ENCODE measurements around the gene TARP.

The TARP gene

DNA sequence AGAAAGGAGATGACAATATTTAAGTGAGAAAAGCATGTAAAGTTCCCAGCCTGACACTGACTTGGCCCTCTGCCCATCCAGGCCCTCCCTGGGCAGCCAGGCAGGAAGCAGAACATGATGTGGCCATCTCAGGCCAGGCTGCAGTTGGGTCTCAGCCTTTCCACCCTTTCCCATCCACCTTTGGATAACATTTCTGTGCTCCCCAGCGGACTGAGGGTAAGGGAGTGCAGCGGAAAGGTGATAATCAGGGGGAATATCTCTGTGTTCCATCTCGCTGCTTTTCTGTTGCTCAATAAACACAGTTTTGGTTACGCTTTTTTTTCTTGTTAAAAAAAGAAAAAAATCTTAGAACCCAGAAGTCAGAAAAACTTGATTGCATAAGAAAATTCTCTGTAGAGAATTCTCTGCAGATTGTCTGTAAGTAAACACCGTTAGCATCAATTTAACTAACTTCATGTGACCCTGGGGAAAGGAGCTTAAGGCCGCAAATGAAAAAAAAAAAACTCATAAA is 37.2 kb upstream of the TARP start:
- Histone ChIP-seq H3K4me3 (ENCODE audit: low read depth, low read length) (peak overlapping the region; percentile 45), H3K4me1 (no peaks in the 10 kb centered on the region), H3K36me3 (ENCODE audit: control insufficient read depth, insufficient read depth, low read length) (no peaks in the 10 kb centered on the region), H3K79me2 (no peaks in the 10 kb centered on the region), H2AFZ (peak overlapping the region; percentile 87), H3K27me3 (ENCODE audit: control insufficient read depth, insufficient read depth, low read length) (no peaks in the 10 kb centered on the region), H3K9me3 (ENCODE audit: control insufficient read depth, low read length) (no peaks in the 10 kb centered on the region), H3K27ac (no peak overlapping the region), H3K9ac (no peak overlapping the region), H3K4me2 (ENCODE audit: low read length) (peak overlapping the region; percentile 69)
- TF ChIP-seq, protein P1, sequence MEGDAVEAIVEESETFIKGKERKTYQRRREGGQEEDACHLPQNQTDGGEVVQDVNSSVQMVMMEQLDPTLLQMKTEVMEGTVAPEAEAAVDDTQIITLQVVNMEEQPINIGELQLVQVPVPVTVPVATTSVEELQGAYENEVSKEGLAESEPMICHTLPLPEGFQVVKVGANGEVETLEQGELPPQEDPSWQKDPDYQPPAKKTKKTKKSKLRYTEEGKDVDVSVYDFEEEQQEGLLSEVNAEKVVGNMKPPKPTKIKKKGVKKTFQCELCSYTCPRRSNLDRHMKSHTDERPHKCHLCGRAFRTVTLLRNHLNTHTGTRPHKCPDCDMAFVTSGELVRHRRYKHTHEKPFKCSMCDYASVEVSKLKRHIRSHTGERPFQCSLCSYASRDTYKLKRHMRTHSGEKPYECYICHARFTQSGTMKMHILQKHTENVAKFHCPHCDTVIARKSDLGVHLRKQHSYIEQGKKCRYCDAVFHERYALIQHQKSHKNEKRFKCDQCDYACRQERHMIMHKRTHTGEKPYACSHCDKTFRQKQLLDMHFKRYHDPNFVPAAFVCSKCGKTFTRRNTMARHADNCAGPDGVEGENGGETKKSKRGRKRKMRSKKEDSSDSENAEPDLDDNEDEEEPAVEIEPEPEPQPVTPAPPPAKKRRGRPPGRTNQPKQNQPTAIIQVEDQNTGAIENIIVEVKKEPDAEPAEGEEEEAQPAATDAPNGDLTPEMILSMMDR (IDR thresholded peaks at IDR 0.05): no peak

DNA sequence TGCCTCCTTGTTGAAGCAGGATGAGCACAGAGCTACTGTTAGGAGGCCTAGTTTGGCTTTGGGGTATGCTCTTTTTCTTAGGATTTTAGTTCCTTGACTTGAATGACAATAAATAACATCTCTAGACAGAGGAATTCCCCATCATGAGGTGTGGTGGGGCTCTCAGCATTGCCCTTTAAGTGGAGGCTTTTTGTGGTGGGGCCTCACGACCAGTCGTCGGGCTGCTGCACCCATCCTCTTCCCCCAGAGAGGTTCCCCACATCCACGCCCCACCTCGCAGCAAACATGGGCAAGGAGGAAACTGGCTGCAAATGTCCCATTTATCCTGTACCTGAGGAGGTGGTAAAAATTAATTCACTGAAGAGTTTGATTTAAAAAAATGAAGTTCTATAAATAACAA is 36.1 kb upstream of the TARP start:
- H3K27me3 ChIP-seq (ENCODE audit: control insufficient read depth, insufficient read depth, low read length): no peaks in the 10 kb centered on the region
- no peaks in the 10 kb centered on the region for H3K36me3 ChIP-seq (ENCODE audit: control insufficient read depth, insufficient read depth, low read length)
- no peaks in the 10 kb centered on the region for H3K4me1 ChIP-seq
- H3K4me3 ChIP-seq (ENCODE audit: low read depth, low read length): no peak overlapping the region
- no peaks in the 10 kb centered on the region for H3K79me2 ChIP-seq
- no peak overlapping the region for H3K9ac ChIP-seq
- H3K4me2 ChIP-seq (ENCODE audit: low read length): no peak overlapping the region
- no peak overlapping the region for H2AFZ ChIP-seq
- H3K27ac ChIP-seq: no peak overlapping the region
- TF ChIP-seq, protein P1 (IDR thresholded peaks at IDR 0.05): no peak
- H3K9me3 ChIP-seq (ENCODE audit: control insufficient read depth, low read length): no peaks in the 10 kb centered on the region

DNA sequence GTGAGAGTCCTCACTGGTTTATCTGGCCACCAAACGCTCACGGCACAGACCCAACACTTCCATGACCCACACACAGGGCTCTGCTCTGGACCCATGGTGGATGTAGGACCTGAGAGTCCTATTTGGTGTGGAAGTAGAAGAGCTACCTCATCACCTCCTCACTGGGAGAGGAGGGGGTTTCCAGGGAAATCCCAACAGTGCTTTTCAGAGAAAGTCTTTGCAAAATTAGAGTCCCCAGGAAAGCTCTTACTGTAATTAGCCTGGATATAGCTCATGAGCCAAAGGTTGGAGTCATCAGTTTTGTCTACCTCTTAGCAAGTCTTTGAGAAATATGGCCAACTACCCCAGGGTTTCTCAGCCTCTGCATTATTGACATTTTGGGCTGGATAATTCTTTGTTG is 34.7 kb upstream of the TARP start:
- TF ChIP-seq, protein P1 (IDR thresholded peaks at IDR 0.05): no peak
- no peak overlapping the region for H3K9ac ChIP-seq
- no peaks in the 10 kb centered on the region for H3K9me3 ChIP-seq (ENCODE audit: control insufficient read depth, low read length)
- no peaks in the 10 kb centered on the region for H3K36me3 ChIP-seq (ENCODE audit: control insufficient read depth, insufficient read depth, low read length)
- no peak overlapping the region for H3K4me3 ChIP-seq (ENCODE audit: low read depth, low read length)
- H3K4me2 ChIP-seq (ENCODE audit: low read length): no peak overlapping the region
- H3K27ac ChIP-seq: no peak overlapping the region
- no peaks in the 10 kb centered on the region for H3K27me3 ChIP-seq (ENCODE audit: control insufficient read depth, insufficient read depth, low read length)
- no peaks in the 10 kb centered on the region for H3K4me1 ChIP-seq
- no peak overlapping the region for H2AFZ ChIP-seq
- no peaks in the 10 kb centered on the region for H3K79me2 ChIP-seq

DNA sequence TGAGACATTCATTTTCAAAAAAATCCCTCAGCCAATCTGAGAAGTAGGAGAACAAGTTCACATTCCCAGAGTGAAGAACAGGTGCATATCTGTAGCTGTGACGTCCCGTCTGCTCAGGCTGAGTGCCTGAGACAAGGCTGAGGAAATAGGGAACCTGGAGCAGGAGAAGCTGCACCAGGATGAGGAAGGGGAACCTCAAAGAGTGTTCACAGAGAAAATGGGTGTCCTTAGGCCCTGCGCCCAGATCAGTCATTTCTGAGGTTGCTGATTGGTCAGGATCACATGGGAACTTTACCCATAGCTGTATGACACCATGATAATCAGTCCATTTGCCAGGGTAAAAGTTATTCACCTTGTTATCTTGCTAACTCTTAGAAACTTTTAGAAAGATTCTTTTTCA is 34.2 kb upstream of the TARP start:
- Histone ChIP-seq H3K4me2 (ENCODE audit: low read length) (no peak overlapping the region), H3K9ac (no peak overlapping the region), H2AFZ (no peak overlapping the region), H3K9me3 (ENCODE audit: control insufficient read depth, low read length) (no peaks in the 10 kb centered on the region), H3K4me3 (ENCODE audit: low read depth, low read length) (no peak overlapping the region), H3K36me3 (ENCODE audit: control insufficient read depth, insufficient read depth, low read length) (no peaks in the 10 kb centered on the region), H3K27me3 (ENCODE audit: control insufficient read depth, insufficient read depth, low read length) (no peaks in the 10 kb centered on the region), H3K27ac (no peak overlapping the region), H3K4me1 (no peaks in the 10 kb centered on the region), H3K79me2 (no peaks in the 10 kb centered on the region)
- TF ChIP-seq, protein P1 (IDR thresholded peaks at IDR 0.05): no peak

DNA sequence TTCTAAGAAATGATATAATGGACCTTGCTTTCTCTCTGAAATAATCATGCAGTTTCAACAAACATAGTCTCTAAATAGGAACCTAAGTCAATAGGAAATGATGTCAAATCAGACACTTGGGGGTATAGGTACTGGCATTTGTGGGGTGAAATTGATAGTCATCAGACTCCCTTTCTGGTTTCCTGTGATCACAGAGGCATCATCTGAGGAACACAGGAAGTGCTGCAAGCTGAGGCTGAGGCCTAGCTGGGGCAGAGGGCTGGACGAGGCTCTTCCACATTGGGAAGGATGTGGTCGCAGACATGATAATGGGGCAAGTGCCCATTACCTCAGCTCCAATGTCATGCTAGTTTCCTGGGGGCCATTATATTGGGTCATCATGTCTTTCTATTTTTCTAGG is 33.5 kb upstream of the TARP start:
- Histone ChIP-seq H3K79me2 (no peaks in the 10 kb centered on the region), H3K36me3 (ENCODE audit: control insufficient read depth, insufficient read depth, low read length) (no peaks in the 10 kb centered on the region), H3K4me2 (ENCODE audit: low read length) (no peak overlapping the region), H3K9me3 (ENCODE audit: control insufficient read depth, low read length) (no peaks in the 10 kb centered on the region), H2AFZ (no peak overlapping the region), H3K4me1 (no peaks in the 10 kb centered on the region), H3K4me3 (ENCODE audit: low read depth, low read length) (no peak overlapping the region), H3K27me3 (ENCODE audit: control insufficient read depth, insufficient read depth, low read length) (no peaks in the 10 kb centered on the region), H3K9ac (no peak overlapping the region), H3K27ac (no peak overlapping the region)
- TF ChIP-seq, protein P1 (IDR thresholded peaks at IDR 0.05): no peak
